BE2C (cell line): ENCODE measurements around the gene WWC2.

Experiments
- DNase-seq: peaks from one replicate; pipeline ENCODE4 v3.0.0-alpha.2; 2020
- H3K27me3 ChIP-seq: fragments of 250-450 bp; sonication (Bioruptor Pico); 2 replicates; pipeline ENCODE4 v1.5.1; 2020; ENCODE audit warnings: mild to moderate bottlenecking
- H3K36me3 ChIP-seq: fragments of 250-450 bp; sonication (Bioruptor Pico); 2 replicates; pipeline ENCODE4 v1.5.1; 2020; ENCODE audit warnings: mild to moderate bottlenecking
- H3K4me1 ChIP-seq: fragments of 250-450 bp; sonication (Bioruptor Pico); 2 replicates; pipeline ENCODE4 v1.5.1; 2020
- H3K4me3 ChIP-seq: 2 replicates; pipeline ENCODE4 v1.5.1; 2011; ENCODE audit warnings: low read depth, low read length
- H3K9me3 ChIP-seq: fragments of 250-450 bp; sonication (Bioruptor Pico); 2 replicates; pipeline ENCODE4 v1.5.1; 2020
- TF ChIP-seq, protein P1 (sequence below): IDR thresholded peaks from 2 replicates; pipeline ENCODE4 v1.5.1; 2012; ENCODE audit warnings: mild to moderate bottlenecking, low read depth, low read length

The WWC2 gene

DNA sequence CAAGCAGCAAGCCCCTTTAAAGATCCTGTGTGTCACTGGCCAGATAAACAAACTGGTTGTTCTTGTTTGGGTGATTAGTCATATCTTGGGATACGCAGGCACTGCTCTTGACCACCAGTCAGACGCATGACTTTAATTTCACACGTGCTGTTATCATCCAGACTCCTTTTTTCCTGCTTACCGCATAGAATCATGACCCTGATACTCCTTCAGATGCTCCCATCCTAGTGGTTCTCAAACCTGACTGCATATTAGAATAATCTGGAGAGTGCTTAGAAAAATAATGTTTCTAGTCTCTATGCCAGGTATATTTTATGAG, 142.2 kb downstream of the WWC2 start:
- H3K36me3 ChIP-seq: 0 out of 2 replicates have a peak, but pooled peaks cover 3% of the 10 kb centered on the region

DNA sequence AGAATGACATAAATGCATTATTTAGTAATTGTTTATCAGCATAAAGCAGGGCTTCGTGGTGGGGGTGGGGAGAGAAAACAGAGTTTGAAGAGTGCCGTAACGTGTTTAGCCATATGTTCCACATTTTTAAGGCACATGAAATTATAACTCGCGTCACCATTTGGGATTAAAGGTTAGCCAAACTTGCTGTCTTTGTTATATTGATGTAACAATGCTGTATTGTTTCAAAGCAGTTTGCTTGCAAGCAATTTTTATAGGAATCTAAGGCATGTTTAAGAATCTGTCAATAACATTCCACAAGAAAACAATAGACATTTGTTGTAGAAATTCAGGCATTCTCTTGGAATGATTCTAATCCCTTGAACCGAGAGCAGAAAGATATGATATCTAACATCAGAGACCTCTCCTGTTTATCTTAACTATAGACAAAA, 142.7 kb downstream of the WWC2 start:
- H3K4me1 ChIP-seq: peaks cover 19% of the 10 kb centered on the region
- H3K27me3 ChIP-seq: no peaks in the 10 kb centered on the region
- TF ChIP-seq, protein P1, sequence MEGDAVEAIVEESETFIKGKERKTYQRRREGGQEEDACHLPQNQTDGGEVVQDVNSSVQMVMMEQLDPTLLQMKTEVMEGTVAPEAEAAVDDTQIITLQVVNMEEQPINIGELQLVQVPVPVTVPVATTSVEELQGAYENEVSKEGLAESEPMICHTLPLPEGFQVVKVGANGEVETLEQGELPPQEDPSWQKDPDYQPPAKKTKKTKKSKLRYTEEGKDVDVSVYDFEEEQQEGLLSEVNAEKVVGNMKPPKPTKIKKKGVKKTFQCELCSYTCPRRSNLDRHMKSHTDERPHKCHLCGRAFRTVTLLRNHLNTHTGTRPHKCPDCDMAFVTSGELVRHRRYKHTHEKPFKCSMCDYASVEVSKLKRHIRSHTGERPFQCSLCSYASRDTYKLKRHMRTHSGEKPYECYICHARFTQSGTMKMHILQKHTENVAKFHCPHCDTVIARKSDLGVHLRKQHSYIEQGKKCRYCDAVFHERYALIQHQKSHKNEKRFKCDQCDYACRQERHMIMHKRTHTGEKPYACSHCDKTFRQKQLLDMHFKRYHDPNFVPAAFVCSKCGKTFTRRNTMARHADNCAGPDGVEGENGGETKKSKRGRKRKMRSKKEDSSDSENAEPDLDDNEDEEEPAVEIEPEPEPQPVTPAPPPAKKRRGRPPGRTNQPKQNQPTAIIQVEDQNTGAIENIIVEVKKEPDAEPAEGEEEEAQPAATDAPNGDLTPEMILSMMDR: no peak
- no peaks in the 10 kb centered on the region for H3K9me3 ChIP-seq
- no peak for DNase-seq
- no peak overlapping the region for H3K4me3 ChIP-seq
- 0 out of 2 replicates have a peak, but pooled peaks cover 3% of the 10 kb centered on the region for H3K36me3 ChIP-seq

More for the DNA sequence above, 142.2 kb downstream of the WWC2 start:
- no peak for DNase-seq
- TF ChIP-seq, protein P1: no peak
- H3K4me1 ChIP-seq: peaks cover 19% of the 10 kb centered on the region
- no peak overlapping the region for H3K4me3 ChIP-seq
- H3K9me3 ChIP-seq: no peaks in the 10 kb centered on the region
- no peaks in the 10 kb centered on the region for H3K27me3 ChIP-seq

DNA sequence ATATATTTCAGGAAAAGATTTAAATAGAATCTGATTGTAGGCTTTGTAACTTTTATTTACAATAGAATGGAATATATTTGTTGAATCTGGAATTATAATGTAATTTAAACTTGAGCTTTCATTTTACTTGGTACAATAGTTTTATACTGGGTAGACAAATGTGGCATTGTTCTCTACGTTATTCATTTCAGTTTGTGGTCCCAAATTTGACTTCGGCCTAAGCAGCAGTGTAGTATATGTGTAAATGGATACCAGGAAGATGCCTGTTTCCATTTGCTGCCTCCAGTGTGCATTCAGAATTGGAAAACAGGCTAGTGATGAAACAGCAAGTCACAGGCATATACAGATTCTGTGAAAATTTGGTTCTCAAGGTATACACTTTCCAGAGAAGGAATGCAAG, 143.2 kb downstream of the WWC2 start:
- H3K4me3 ChIP-seq: no peak overlapping the region
- H3K4me1 ChIP-seq: peaks cover 19% of the 10 kb centered on the region
- H3K9me3 ChIP-seq: no peaks in the 10 kb centered on the region
- TF ChIP-seq, protein P1: no peak
- DNase-seq: no peak
- 0 out of 2 replicates have a peak, but pooled peaks cover 3% of the 10 kb centered on the region for H3K36me3 ChIP-seq
- no peaks in the 10 kb centered on the region for H3K27me3 ChIP-seq

DNA sequence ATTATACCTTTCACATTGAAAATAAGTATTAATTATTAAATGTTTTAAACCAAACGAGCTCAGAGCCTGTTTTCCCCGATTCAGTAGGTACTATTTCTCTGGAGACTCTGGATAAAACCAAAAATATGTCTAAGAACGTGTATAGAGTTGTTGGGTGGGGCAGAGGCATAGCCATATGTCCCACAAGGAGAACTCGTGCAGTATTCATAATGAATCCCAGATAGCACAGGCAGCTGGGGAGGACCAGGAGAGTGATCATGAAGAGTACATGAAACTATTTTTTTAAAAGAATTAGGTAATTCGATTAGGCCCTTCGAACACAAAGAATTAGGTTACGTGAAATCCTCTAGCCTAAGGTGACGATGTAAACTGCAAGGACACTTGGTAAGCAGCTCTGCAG, 145.0 kb downstream of the WWC2 start:
- no peak for DNase-seq
- H3K36me3 ChIP-seq: peaks cover 9% of the 10 kb centered on the region
- no peak overlapping the region for H3K4me3 ChIP-seq
- peaks cover 28% of the 10 kb centered on the region for H3K4me1 ChIP-seq
- H3K9me3 ChIP-seq: no peaks in the 10 kb centered on the region
- no peaks in the 10 kb centered on the region for H3K27me3 ChIP-seq
- TF ChIP-seq, protein P1: no peak

DNA sequence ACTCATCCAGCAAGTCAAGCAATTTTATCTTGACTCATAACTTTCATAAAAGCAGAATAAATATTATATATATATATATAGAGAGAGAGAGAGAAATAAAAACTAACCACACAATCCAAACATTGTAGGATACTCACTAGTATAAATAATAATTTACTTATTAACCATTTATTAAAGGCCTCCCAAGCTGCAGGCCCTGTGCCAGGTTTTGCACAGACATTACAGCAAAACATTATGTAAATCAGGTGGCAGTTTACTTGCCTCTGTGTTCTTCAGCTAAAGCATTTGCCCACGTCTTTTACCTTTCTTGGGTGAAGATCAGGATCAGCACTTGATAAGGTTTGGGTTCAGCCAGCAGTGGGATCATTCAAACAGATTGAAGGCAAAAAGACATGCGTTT, 145.4 kb downstream of the WWC2 start:
- TF ChIP-seq, protein P1: no peak
- H3K9me3 ChIP-seq: no peaks in the 10 kb centered on the region
- H3K36me3 ChIP-seq: peaks cover 9% of the 10 kb centered on the region
- peaks cover 32% of the 10 kb centered on the region for H3K4me1 ChIP-seq
- DNase-seq: no peak
- H3K27me3 ChIP-seq: no peaks in the 10 kb centered on the region
- no peak overlapping the region for H3K4me3 ChIP-seq

DNA sequence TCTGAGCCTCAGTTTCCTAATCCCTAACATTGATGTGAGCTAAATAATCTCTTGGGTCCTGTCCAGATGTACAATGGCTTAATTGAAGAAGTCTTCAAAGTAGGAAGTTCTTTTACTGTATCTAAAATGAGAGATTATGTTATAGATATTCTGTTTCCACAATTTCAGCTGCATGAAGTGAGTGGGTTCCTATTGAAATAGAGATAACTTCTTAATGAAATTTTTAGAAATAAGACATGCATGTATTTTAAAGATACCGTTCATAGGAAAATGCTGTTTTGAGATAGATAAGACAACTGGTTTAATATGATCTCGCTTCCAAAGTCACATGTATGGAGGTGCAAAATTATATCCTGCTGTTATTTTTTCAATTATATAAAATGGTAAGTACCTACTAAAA, 149.1 kb downstream of the WWC2 start:
- H3K9me3 ChIP-seq: no peaks in the 10 kb centered on the region
- DNase-seq: no peak
- TF ChIP-seq, protein P1: no peak
- peaks cover 17% of the 10 kb centered on the region for H3K36me3 ChIP-seq
- H3K4me3 ChIP-seq: no peak overlapping the region
- H3K27me3 ChIP-seq: no peaks in the 10 kb centered on the region
- H3K4me1 ChIP-seq: peaks cover 16% of the 10 kb centered on the region
